Ecto neural progenitor cell (in vitro differentiated cells): ENCODE data around the gene NKX6-1.
A peak's percentile ranks its signal among the peaks of the same experiment; 100 is the strongest.

Experiments used
- DNase-seq: peaks from one replicate; pipeline ENCODE4 v3.0.0-alpha.2; 2018; ENCODE audit warnings: low spot score

The NKX6-1 gene

GRCh38 chr4:84498203-84498934, 723 bp downstream of the NKX6-1 start:
- peak; percentile 76 for DNase-seq

DNA sequence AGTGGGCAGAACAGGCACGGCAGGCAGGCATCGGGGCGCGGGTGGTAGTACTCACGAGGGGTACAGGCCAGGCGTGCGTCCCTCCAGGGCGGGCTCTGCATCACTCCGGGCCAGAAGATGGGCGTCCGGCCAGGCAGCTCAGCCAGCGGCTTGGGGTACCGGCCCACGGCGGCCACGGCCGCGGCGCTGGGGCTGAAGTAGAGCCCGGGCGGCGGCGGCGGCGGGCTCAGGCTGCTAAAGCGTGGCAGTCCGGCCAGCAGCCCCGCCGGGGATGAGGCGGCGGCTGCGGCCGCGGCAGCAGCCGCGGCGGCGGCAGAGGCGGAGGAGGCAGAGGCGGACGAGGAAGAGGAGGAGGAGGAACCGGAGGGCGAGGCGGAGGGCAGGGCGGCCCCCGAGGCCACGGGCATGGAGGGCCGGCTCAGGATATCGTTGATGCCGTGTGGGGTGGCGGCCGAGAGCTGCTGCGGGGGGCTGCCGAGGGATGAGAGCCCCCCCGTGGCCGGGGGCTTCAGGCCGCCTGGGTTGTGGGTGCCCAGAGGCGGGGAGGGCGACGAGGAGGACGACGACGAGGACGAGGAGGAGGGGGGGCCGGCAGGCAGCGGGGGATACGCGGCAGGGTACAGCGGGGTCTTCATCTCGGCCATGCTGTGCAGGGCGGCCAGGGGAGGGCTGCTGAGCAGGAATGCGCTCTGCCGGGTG, 1.4 kb downstream of the NKX6-1 start:
- DNase-seq, result no peak

GRCh38 chr4:84496706-84497503, 2.2 kb downstream of the NKX6-1 start:
- DNase-seq, result no peak

DNA sequence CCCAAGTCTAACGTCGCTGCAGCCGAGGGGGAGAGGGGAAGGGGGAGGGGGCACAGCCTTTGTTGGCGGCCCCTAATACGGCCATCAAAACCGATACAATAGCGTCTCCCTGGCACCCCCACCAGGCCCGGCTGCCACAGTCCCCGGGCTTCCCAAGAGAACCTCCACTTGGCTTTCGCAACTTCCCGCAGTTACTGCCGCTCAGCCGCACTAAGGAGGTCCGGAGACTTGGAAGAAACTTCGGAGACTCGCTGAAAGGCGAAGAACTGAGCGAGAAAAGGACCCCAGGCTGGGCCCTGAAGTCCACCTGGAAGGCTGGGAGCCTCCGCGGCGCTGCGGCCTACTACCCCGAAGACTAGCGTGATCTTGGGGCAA, 2.8 kb downstream of the NKX6-1 start:
- no peak for DNase-seq

- DNase-seq, result no peak
These were observed 3.3 kb downstream of the NKX6-1 start for GRCh38 chr4:84495794-84496261.

- no peak for DNase-seq
These were observed 3.8 kb downstream of the NKX6-1 start for GRCh38 chr4:84495118-84495793.

DNA sequence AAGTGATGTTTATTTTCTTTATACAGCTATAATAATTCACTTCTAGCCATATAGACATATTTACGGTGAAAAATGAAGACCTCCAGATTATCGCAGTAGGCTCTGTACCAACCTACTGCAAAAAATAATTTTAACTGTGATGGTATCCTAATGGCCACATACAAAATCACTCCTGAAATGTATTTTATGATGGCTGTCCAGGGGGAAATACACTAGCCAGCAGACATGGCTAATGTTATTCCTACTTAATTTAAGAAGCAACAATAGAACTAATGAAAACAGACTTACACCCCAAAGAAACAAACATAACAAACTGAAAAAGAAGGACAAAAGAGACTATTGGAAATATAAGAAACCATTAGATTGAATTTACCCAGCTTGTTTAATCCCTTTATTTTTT, 4.6 kb downstream of the NKX6-1 start:
- no peak for DNase-seq

DNA sequence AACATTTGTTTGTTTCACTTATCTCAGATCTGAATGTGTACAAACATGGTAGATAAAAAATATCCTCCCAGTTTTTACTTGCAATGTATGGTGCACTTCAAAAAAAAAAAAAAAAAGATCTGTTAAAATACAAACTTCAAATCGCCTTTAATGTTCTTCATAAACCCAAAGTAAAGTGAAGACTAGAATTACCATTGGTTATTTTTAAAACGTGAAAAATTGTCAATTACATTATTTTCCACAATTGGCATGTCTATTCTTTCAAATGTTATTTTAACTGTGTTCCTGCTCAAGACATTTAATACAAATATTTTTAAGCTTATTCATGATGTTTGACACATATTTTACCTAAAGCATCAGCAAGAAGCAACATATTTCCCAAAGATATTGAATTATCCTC, 5.0 kb downstream of the NKX6-1 start:
- DNase-seq, result no peak

DNA sequence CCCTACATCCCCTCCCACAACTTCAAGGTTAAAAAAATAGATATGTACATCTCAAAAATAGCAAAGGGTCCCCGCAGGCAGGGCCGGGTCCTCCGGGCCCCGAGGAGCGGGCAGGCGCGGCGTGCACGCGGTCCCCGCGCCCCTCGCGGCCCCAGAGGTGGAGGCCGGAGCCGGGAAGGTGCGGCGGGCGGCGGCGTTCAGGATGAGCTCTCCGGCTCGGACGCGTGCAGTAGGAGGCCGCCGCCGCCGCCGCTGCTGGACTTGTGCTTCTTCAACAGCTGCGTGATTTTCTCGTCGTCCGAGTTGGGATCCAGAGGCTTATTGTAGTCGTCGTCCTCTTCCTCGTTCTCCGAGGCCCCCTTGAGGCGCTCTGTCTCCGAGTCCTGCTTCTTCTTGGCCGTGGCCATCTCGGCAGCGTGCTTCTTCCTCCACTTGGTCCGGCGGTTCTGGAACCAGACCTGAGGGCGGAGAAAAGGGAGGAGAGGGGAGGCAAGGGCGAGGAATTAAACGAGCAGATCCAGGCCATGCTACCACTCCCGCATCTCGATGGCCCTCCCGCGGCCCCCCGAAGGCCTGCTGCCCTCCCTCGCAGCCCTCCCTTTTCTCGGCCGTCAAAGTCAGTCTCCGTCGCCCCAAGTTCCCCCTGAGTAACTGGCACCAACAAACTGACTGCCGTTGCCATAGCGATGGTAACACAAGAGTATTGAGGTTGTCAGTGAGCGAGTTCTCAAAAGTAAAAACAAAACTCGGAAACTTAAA, 5.8 kb downstream of the NKX6-1 start:
- DNase-seq, result peak; percentile 82

DNA sequence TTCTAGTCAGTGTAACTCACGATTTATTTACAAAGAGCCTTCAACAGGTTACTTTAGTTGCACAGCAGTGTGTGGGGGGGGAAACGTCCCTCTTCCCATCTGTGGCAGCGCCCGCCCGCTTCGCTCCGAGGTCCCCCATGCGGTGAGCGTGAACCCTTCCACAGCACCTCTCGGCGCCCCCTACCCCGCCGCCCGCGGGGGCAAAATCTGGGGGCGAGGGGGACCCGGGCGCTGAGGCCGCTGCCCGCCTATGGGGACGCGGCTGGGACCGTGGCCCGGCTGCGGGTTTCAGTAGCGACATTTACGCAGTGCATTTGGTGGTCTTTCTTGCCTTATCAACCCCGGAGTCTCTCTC, 6.4 kb downstream of the NKX6-1 start:
- no peak for DNase-seq

DNA sequence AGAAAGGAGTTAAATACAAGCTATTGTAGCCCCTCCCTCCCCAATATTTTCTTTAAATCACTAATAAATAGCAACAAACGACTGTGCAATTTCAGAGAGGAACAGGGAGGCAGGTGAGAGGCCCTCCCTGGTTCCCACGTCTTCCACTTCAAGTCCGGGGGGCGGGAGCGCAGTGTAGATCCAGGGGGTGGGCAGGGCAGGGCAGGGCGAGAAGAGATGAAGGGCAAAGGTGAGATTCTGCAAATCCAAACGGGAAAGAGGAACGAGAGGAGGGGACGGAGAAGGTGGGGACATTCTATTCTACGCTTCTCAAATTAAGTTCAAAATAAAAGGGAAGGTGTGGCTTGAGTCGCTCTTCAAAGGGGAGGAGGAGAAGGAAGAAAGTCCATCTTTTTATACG, 6.8 kb downstream of the NKX6-1 start:
- no peak for DNase-seq

GRCh38 chr4:84491481-84491880, 7.6 kb downstream of the NKX6-1 start:
- no peak for DNase-seq

GRCh38 chr4:84490663-84491062, 8.4 kb downstream of the NKX6-1 start:
- DNase-seq, result no peak

DNA sequence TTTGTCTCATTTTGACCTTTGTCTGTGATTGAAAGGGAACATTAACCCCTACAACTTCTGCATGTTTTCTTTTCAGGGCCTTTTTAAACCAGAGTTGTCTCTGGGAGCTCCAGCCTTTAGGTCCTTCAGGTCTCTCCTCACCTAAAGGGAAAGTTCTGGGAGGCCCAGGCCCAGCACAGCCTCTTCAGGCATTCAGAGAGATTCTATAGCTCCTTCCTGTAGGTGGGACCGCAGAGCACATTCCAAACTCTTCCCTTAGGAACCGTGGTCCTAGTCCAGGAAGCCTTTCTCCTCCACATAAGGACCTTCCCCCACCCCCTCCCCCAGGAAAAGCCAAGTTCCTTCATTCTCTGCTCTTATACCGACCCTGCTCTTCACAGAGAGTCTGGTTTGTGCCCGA, 14.9 kb downstream of the NKX6-1 start:
- no peak for DNase-seq

- DNase-seq, result no peak
These were observed 15.4 kb downstream of the NKX6-1 start for GRCh38 chr4:84483688-84484087.

GRCh38 chr4:84482564-84483563, 16.2 kb downstream of the NKX6-1 start:
- DNase-seq, result no peak

DNA sequence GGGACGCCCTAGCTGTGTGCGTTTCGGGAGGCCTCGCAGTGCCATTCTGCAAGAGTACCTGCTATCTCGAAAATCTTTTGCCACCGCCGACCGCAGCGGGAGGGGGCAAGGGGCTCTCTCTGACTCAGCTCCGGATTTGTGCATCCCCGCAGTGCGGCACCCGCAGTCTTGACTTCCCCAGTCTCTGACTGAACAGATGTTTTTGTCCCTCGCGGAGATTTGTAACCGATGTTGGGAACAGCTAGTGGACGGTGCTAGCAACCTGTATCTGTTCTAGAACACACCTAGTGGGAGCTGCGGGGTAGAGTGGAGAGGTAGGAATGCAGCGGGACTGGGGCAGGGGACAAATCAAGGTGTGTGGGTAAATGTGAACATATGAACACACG, 17.2 kb downstream of the NKX6-1 start:
- DNase-seq, result no peak

GRCh38 chr4:84481077-84481859, 17.8 kb downstream of the NKX6-1 start:
- DNase-seq, result no peak

GRCh38 chr4:84480082-84480481, 19.0 kb downstream of the NKX6-1 start:
- no peak for DNase-seq

DNA sequence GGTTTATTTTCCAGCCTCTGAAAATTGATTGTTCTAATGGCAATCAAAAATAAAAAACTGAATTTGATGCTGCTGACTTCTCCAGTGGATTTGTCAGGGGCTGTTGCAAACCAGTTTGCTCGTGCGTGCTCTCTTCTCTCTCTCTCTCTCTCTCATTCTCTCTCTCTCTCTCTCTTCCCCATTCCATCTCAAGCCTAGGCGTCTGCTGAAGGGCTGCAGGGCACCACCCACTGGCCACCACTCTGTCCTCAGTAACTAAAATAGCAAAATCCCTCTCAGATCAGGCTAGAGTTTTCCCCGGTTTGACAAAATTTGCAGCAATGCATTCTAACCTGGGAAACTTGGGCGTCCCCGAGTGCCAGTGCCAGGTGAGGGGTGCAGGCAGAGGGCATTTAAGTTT, 19.4 kb downstream of the NKX6-1 start:
- DNase-seq, result no peak
